Activated naive CD4-positive, alpha-beta T cell treated with anti-CD3 and anti-CD28 coated beads, Interleukin-2, amount 10 ng/mL, durations not matched to agents 7 days and 5 days (primary cell): ENCODE results near the gene RAD51B.
"Not testable (repeated sequence)": the region's sequence is repeated elsewhere in the genome, so short reads cannot be mapped to it uniquely, and the experiment has no call there.

ENCODE experiments used
- CTCF ChIA-PET: fragments of 350-600 bp; sonication (Branson Sonifier 250); formaldehyde crosslinking; loops from one replicate; lab custom pipeline; 2021; ENCODE audit warnings: antibody characterized with exemption; lab: Charles Lee
- DNase-seq: peaks from one replicate; pipeline ENCODE4 v3.0.0-alpha.2; 2020
- H3K27ac Mint-ChIP-seq: one replicate; pipeline ENCODE4 v1.8.0; 2021; ENCODE audit warnings: mild to moderate bottlenecking, moderate library complexity, mixed read lengths
- H3K27me3 Mint-ChIP-seq: one replicate; pipeline ENCODE4 v1.8.0; 2021; ENCODE audit warnings: mild to moderate bottlenecking, mixed read lengths
- H3K36me3 Mint-ChIP-seq: one replicate; pipeline ENCODE4 v1.8.0; 2021; ENCODE audit warnings: mixed read lengths
- H3K4me1 Mint-ChIP-seq: one replicate; pipeline ENCODE4 v1.8.0; 2021; ENCODE audit warnings: mixed read lengths
- H3K4me3 Mint-ChIP-seq: one replicate; pipeline ENCODE4 v1.8.0; 2021; ENCODE audit warnings: mild to moderate bottlenecking, moderate library complexity, mixed read lengths
- H3K9me3 Mint-ChIP-seq: one replicate; pipeline ENCODE4 v1.8.0; 2021; ENCODE audit warnings: mixed read lengths

The RAD51B gene

DNA sequence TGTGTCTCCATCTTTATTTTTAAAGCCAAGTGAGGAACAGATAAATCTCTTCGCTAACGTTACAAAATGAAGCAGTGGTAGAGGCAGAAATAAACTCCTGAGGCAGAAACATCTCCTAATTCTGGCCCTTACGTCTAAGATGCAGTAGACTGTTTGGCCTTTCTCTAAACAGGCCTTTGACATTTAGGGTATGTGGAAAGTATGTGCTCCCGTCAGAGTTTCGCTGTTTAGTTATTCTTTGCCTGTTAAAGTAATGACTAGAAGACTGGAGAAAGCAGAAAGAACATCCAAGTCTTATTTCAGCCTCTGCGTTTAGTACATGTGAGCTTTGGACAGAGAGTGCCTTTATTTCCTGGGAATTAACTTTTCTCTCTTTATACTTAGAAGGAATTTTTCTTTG is 216.6 kb downstream of the RAD51B start:
- Mint-ChIP-seq H3K9me3 (no peaks in the 10 kb centered on the region), H3K27me3 (no peaks in the 10 kb centered on the region), H3K36me3 (no peaks in the 10 kb centered on the region), H3K27ac (no peak overlapping the region), H3K4me1 (no peaks in the 10 kb centered on the region), H3K4me3 (no peak overlapping the region)
- DNase-seq, result no peak
- CTCF ChIA-PET, result no interaction called here

- no peaks in the 10 kb centered on the region for H3K4me1 Mint-ChIP-seq
- CTCF ChIA-PET, result no interaction called here
- H3K4me3 Mint-ChIP-seq, result no peak overlapping the region
- DNase-seq, result no peak
- no peak overlapping the region for H3K27ac Mint-ChIP-seq
- H3K36me3 Mint-ChIP-seq, result no peaks in the 10 kb centered on the region
- no peaks in the 10 kb centered on the region for H3K27me3 Mint-ChIP-seq
- no peaks in the 10 kb centered on the region for H3K9me3 Mint-ChIP-seq
Measured at GRCh38 chr14:68039593-68039992, 220.0 kb downstream of the RAD51B start.

DNA sequence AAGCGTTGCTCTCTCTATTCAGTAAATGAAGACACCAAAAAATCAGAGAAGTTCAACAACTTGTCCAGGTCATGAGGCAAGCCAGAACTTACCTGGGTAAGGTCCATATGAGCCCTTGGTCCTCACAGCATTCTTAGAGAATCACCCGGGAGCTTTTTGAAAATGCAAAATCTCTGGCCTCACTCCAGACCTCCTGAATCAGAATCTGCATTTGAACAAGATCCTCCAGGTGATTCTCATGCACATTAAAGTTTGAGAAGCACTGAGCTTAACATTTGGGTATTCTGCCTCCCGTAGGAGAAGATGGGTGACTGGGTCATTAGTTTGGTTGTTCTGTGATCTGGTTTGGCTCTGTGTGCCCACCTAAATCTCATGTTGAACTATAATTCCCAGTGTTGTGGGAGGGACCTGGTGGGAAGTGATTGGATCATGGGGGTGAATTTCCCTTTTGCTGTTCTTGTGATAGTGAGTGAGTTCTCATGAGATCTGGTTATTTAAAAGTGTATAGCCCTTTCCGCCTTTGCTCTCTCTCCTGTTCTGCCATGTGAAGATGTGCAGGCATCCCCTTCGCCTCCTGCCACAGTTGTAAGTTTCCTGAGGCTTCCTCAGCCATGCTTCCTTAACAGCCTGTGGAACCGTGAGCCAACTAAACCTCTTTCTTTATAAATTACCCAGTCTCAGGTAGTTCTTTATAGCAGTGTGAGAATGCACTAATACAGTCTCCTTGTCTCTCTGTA is 221.2 kb downstream of the RAD51B start:
- Mint-ChIP-seq H3K27ac (no peak overlapping the region), H3K9me3 (no peaks in the 10 kb centered on the region), H3K4me3 (no peak overlapping the region), H3K36me3 (no peaks in the 10 kb centered on the region), H3K4me1 (no peaks in the 10 kb centered on the region), H3K27me3 (no peaks in the 10 kb centered on the region)
- CTCF ChIA-PET, result interaction anchor here (0.7 kb wide), 1 partner anchor 40 kb away, joined by 3 read pairs; no protein-coding TSS in a partner anchor
- no peak for DNase-seq

DNA sequence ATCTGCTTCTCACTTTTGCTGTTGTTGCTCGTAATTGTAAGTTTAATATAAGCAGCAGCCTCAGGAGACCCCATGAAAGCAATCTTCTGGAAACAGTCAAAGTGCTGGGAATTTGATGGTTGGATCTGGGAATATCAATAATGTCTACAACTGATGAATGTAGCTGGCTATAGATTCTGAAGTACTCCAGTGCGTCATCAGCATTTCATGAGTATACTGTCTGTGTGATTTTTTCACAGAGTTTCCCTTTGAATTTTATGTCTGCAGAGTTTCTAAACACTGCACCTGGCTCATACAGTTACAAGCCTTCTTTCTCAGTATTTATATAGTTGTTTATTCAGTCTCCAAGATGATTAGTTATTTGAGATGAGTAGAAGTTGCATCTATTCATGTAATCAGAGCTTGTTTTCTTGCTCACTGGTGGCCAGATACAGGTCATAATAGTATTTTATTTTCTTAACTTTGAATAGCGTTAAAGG is 222.3 kb downstream of the RAD51B start:
- DNase-seq, result no peak
- no peak overlapping the region for H3K27ac Mint-ChIP-seq
- CTCF ChIA-PET, result interaction anchor here (0.9 kb wide), 1 partner anchor 26 kb away, joined by 3 read pairs; no protein-coding TSS in a partner anchor
- H3K4me3 Mint-ChIP-seq, result no peak overlapping the region
- H3K27me3 Mint-ChIP-seq, result no peaks in the 10 kb centered on the region
- no peaks in the 10 kb centered on the region for H3K36me3 Mint-ChIP-seq
- H3K9me3 Mint-ChIP-seq, result no peaks in the 10 kb centered on the region
- no peaks in the 10 kb centered on the region for H3K4me1 Mint-ChIP-seq

- H3K27ac Mint-ChIP-seq, result no peak overlapping the region
- no peak overlapping the region for H3K4me3 Mint-ChIP-seq
- CTCF ChIA-PET, result no interaction called here
- H3K9me3 Mint-ChIP-seq, result no peaks in the 10 kb centered on the region
- no peaks in the 10 kb centered on the region for H3K27me3 Mint-ChIP-seq
- no peak for DNase-seq
- no peaks in the 10 kb centered on the region for H3K4me1 Mint-ChIP-seq
- H3K36me3 Mint-ChIP-seq, result no peaks in the 10 kb centered on the region
Measured at GRCh38 chr14:68042586-68043210, 223.1 kb downstream of the RAD51B start.

DNA sequence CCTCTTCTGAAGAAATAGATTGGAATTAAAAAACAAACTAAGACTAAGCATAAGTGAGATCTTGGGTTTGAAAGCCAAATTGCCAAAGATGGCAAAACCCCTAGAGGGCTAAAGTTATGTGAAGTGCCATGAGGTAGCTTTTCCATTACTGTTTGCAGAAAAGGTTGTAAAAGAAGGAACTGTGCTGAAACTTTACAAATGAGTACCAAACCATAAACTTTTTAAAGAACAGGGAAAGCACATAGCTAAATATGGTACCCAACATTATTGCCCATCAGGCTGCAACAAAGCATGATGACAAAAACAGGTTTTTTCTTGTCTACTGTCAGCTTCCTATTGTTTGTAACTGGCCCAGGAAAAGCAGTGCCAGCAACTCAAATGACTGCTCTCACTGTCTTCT is 224.2 kb downstream of the RAD51B start:
- H3K27ac Mint-ChIP-seq, result no peak overlapping the region
- H3K9me3 Mint-ChIP-seq, result no peaks in the 10 kb centered on the region
- DNase-seq, result no peak
- H3K4me3 Mint-ChIP-seq, result no peak overlapping the region
- no peaks in the 10 kb centered on the region for H3K36me3 Mint-ChIP-seq
- no peaks in the 10 kb centered on the region for H3K27me3 Mint-ChIP-seq
- CTCF ChIA-PET, result no interaction called here
- no peaks in the 10 kb centered on the region for H3K4me1 Mint-ChIP-seq

- no peak overlapping the region for H3K27ac Mint-ChIP-seq
- H3K4me1 Mint-ChIP-seq, result no peaks in the 10 kb centered on the region
- DNase-seq, result no peak
- H3K27me3 Mint-ChIP-seq, result no peaks in the 10 kb centered on the region
- CTCF ChIA-PET, result no interaction called here
- no peaks in the 10 kb centered on the region for H3K9me3 Mint-ChIP-seq
- no peak overlapping the region for H3K4me3 Mint-ChIP-seq
- no peaks in the 10 kb centered on the region for H3K36me3 Mint-ChIP-seq
Measured at GRCh38 chr14:68047906-68048305, 228.3 kb downstream of the RAD51B start.

- DNase-seq, CTCF ChIA-PET, H3K4me1 Mint-ChIP-seq, H3K27ac Mint-ChIP-seq, H3K36me3 Mint-ChIP-seq, H3K27me3 Mint-ChIP-seq, H3K9me3 Mint-ChIP-seq, H3K4me3 Mint-ChIP-seq: not testable (repeated sequence)
Measured at GRCh38 chr14:68048815-68049214, 229.2 kb downstream of the RAD51B start.

GRCh38 chr14:68050177-68050576 is 230.6 kb downstream of the RAD51B start:
- H3K9me3 Mint-ChIP-seq, result no peaks in the 10 kb centered on the region

GRCh38 chr14:68051146-68051545 is 231.6 kb downstream of the RAD51B start:
- no peak for DNase-seq
- CTCF ChIA-PET, result no interaction called here

More at GRCh38 chr14:68050177-68050576, 230.6 kb downstream of the RAD51B start:
- Mint-ChIP-seq H3K27me3 (no peaks in the 10 kb centered on the region), H3K27ac (no peak overlapping the region), H3K4me1 (no peaks in the 10 kb centered on the region), H3K4me3 (no peak overlapping the region), H3K36me3 (no peaks in the 10 kb centered on the region)
- CTCF ChIA-PET, result no interaction called here
- no peak for DNase-seq

GRCh38 chr14:68060198-68060597 is 240.6 kb downstream of the RAD51B start:
- CTCF ChIA-PET, result no interaction called here
- Mint-ChIP-seq H3K27me3 (no peaks in the 10 kb centered on the region), H3K4me1 (no peaks in the 10 kb centered on the region), H3K9me3 (peaks cover 9% of the 10 kb centered on the region), H3K27ac (no peak overlapping the region), H3K4me3 (no peak overlapping the region), H3K36me3 (no peaks in the 10 kb centered on the region)
- DNase-seq, result no peak

More at GRCh38 chr14:68051146-68051545, 231.6 kb downstream of the RAD51B start:
- Mint-ChIP-seq H3K9me3 (no peaks in the 10 kb centered on the region), H3K4me1 (no peaks in the 10 kb centered on the region), H3K27me3 (no peaks in the 10 kb centered on the region), H3K4me3 (no peak overlapping the region), H3K36me3 (no peaks in the 10 kb centered on the region), H3K27ac (no peak overlapping the region)

DNA sequence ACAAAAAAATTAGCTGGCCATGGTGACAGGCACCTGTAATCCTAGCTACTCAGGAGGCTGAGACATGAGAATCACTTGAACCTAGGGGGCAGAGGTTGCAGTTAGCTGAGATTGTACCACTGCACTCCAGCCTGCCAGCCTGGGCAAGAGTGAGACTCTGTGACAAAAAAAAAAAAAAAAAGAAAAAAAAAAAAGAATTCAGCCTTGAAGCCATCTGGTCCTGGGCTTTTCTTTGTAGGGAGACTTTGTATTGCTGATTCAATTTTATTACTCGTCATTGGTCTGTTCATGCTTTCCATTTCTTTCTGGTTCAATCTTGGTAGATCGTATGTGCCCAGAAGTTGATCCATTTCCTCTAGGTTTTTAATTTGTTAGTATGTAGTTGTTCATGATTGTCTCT is 243.1 kb downstream of the RAD51B start:
- no peaks in the 10 kb centered on the region for H3K36me3 Mint-ChIP-seq
- DNase-seq, result no peak
- no peaks in the 10 kb centered on the region for H3K27me3 Mint-ChIP-seq
- H3K27ac Mint-ChIP-seq, result no peak overlapping the region
- H3K4me3 Mint-ChIP-seq, result no peak overlapping the region
- CTCF ChIA-PET, result no interaction called here
- no peaks in the 10 kb centered on the region for H3K4me1 Mint-ChIP-seq
- peaks cover 9% of the 10 kb centered on the region for H3K9me3 Mint-ChIP-seq

- H3K4me3 Mint-ChIP-seq, result no peak overlapping the region
- CTCF ChIA-PET, result no interaction called here
- H3K36me3 Mint-ChIP-seq, result no peaks in the 10 kb centered on the region
- H3K27me3 Mint-ChIP-seq, result no peaks in the 10 kb centered on the region
- H3K4me1 Mint-ChIP-seq, result no peaks in the 10 kb centered on the region
- peaks cover 16% of the 10 kb centered on the region for H3K9me3 Mint-ChIP-seq
- DNase-seq, result no peak
- H3K27ac Mint-ChIP-seq, result no peak overlapping the region
Measured at GRCh38 chr14:68065322-68065721, 245.7 kb downstream of the RAD51B start.

DNA sequence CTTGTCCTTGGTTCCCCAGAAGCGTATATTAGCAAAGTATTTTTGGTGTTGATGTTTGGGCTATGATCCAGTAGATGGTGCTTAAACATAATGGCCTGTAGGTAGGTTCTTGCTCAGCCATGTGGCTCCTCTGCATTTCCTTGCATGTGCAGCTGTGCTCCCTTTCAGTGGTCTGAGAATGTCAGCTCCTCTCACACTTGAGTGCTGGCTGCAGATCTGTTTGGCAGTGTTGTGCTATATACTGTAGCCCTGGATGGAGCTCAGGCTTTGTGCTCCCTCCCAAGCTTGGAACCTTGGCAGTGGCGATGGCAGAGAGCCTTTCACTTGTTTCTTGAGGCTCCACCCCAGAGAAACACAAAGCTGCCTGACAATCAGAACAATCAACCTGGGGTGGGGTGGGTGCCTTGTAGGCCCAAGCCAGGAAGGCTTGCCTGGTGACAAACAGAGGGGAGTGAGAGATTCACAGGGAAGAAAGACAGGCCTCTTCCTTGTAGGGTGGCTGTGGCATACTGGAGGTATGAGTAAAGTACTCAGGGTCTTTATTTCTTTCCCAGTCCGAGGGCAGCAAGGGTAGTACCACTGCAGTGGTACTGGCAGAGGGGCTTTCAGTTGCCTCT is 255.3 kb downstream of the RAD51B start:
- Mint-ChIP-seq H3K36me3 (peaks cover 6% of the 10 kb centered on the region), H3K27me3 (no peaks in the 10 kb centered on the region), H3K9me3 (peaks cover 31% of the 10 kb centered on the region), H3K27ac (no peak overlapping the region), H3K4me3 (no peak overlapping the region), H3K4me1 (no peaks in the 10 kb centered on the region)
- CTCF ChIA-PET, result interaction anchor here (1.0 kb wide), 1 partner anchor 745 kb away, joined by 3 read pairs; no protein-coding TSS in a partner anchor
- no peak for DNase-seq
